Activated T-cell treated with anti-CD3 and anti-CD28 coated beads for 24 hours (primary cell): Measurements from ENCODE around the gene PHRF1.

Experiments
- DNase-seq: peaks from one replicate; pipeline ENCODE4 v3.0.0-alpha.2; 2020; ENCODE audit warnings: low read depth

Gene PHRF1

DNA sequence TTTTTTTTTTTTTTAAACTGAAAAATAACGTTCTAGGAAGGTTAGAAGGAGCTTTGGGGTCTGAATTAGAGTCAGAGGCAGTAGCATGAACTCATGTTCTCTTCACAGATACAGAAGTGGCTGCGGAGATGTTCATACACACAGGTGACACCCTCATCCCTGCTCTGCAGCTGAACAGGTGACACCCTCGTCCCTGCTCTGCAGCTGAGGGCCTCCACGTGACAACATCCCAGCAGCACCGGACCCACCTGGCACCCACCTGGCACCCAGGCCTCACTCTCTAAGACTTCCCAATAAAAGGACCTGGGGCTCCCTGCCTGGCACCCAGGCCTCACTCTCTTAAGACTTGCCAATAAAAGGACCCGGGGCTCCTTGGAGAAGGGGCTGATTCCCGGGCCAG, 80.6 kb downstream of the PHRF1 start:
- DNase-seq = no peak

DNA sequence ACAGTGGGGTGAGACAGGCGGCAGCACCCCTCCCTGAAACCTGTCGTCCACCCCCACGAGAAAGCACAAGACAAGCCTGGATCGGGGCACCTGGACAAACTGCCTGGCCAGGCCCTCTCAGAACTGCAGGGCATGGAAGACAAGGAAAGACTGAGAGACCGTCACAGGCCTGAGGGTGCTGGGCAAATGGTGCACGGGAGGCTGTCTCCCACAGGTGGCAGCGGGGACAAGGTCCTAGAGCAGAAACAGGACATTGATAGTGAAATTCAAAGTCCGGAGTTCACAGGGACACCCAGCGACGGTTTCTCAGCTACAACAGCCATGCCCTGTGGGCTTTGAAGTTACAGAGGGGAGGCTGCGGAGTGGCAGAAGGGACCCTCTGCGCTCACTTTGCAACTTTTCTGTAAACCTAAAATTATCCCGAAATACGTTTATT, 81.4 kb downstream of the PHRF1 start:
- no peak for DNase-seq

DNA sequence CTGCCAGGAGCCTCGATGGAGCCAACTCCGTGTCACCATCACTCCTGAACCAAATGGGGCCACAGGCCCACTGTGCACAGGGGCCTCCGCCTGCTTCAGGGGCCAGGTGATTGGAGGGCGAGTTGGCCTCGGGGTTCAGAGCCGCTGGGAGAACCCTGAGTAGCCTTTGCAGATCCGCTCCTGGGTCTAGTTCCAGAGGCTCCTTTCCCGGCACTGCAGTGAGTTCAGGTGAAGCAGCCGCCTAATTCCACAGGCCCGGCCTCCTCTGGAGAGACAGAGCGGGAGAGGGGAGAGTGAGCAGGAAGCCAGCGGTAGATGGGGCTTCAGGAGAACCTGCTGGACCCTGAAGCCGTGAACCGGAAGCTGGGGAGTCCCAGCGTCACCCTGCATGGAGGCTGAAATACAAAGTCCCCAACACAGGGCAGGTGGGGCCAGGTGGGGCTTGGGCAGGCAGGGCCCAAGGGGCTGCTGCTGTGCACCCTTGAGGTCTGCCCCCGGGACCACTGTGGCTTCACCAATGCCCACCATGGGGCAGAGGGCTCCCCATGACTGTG, 83.3 kb downstream of the PHRF1 start:
- DNase-seq = no peak

DNA sequence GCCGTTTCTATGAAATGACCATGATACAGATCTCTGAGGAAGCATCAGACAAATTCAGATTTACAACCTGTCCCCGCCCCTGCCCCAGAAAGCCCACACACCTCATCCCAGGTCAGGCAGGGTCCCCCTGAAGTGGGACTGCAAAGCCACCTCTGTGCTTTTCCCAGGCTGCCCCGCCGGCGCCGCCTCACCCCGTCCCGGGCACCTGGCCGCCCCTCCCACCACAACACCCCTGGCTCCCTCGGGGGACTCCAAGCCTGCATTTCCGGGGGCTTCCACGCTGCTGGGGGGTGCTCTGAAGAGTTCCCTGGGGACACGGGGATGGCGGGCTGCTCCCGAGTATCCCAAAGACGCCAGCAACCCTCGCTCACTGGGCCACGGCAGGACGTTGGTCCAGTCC, 84.0 kb downstream of the PHRF1 start:
- DNase-seq = no peak

DNA sequence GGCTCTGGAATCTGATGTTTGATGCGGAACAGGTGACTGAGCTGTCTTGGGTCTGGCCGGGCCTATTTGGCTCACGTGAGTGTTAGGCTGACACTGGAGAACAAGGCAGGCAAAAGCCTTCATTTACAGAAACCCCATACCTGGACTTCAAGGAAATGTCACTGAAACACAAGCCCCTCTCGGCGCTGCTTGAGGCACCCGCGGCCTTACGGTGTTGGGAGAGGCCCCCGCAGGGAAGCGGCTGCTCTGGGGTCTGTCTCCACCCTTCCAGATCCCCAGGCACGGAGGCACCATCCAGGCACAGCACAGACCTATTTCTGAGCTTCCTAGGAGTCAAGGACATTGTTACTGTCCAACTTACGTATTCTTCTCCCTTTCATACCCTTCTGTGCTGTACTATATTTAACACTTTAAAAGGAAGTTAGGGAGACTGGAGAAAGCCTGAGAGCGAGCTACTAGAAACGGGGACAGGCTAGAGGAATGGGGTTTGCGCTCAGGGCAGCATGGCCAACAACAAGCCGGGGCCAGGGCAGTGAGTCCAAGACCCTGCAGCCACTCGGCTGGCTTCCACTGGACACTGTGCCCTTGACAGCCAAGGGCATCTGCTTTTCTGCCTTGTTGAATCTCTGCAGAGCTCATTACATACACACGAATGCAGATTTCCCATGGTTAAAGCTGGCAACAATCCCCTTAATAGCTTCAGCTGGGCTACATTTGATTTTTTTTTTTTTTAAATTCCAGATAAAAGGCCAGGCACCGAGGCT, 84.6 kb downstream of the PHRF1 start:
- no peak for DNase-seq
